Measurements from ENCODE around the gene COL5A1.

Gene COL5A1

GRCh38 chr9:134750450-134751155 is 109.0 kb downstream of the COL5A1 start:
- no peak for DNase-seq

DNA sequence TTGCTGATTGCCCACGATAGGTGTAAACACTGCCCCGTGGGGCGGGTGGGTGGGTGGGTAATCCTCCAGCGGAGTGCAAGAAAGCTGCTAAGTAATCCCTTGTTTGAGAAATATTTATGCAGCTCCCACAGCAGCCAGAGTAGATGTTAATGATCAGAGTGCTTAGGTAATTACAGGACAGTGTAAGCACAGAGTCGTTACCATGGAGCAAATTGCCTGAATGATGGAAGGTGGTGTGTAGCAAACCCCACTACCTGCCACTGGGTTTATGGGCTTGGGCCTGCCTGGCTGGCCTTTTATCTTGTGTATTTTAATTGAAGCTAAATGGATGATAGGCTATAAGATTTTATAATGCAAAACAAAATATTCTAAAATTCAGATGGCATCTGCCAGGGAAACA is 110.0 kb downstream of the COL5A1 start:
- DNase-seq: no peak

- DNase-seq: no peak
Measured at GRCh38 chr9:134752471-134753168, 111.0 kb downstream of the COL5A1 start.

DNA sequence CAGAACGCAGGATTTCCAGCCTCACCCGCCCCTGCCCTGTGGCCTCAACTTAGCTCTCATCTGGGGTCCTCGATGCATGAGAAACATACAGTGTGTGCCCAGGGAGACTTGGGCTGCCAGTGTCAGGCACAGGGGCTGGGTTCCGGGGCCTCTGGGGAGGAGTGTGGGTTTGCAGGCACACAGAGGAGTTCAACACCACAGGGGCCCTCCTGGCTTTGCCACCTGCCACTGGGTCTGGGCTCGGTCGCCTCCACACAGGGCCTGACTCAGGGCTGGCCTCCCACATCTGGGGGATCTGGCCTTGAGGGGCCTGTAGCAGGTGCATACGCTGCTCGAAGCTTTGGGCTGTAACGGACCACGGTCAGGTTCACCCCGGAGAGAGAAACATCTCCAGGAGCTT is 111.6 kb downstream of the COL5A1 start:
- DNase-seq: no peak

DNA sequence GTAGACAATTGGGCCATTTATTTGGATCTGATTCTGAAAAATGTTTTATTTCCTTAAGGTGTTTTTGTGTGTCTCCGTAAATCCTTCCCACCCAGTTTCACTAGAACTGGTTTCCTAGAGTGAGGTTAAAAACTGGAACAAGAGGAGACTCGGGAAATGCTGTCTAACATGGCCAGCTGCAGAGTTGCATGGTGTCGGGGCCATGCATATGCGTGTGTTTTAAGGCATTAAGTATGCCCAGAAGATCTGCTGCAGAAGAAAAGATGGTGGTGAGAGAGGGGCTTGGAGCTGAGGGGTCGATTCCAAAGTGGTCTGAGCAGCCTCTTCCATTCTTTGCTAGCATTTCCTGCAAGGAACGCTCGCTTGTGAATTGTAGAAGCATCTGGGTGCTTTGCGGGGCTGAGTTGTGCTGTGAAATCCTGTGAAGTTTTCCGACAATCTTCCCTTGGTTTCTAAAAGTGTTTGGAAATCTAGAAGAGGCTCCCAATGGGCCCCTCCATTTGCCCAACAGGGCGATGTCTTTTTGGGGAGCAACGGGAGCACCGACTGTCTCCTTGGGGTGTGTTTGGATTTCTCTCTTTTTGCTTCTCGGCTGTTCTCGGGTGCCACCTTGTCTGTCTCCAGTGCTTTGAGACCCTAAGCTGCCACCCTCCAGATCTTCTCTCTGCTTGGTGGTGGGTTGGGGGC is 113.8 kb downstream of the COL5A1 start:
- no peak for DNase-seq

GRCh38 chr9:134756098-134756497 is 114.5 kb downstream of the COL5A1 start:
- DNase-seq: no peak

- DNase-seq: no peak
Measured at GRCh38 chr9:134757216-134757975, 115.8 kb downstream of the COL5A1 start.

GRCh38 chr9:134758949-134759607 is 117.5 kb downstream of the COL5A1 start:
- DNase-seq: no peak

GRCh38 chr9:134759913-134760312 is 118.3 kb downstream of the COL5A1 start:
- no peak for DNase-seq

GRCh38 chr9:134760750-134761420 is 119.3 kb downstream of the COL5A1 start:
- DNase-seq: no peak

- DNase-seq: no peak
Measured at GRCh38 chr9:134764473-134765269, 123.1 kb downstream of the COL5A1 start.

GRCh38 chr9:134765785-134766184 is 124.2 kb downstream of the COL5A1 start:
- DNase-seq: no peak

GRCh38 chr9:134766587-134766986 is 125.0 kb downstream of the COL5A1 start:
- no peak for DNase-seq

GRCh38 chr9:134768332-134768708 is 126.7 kb downstream of the COL5A1 start:
- DNase-seq: no peak

DNA sequence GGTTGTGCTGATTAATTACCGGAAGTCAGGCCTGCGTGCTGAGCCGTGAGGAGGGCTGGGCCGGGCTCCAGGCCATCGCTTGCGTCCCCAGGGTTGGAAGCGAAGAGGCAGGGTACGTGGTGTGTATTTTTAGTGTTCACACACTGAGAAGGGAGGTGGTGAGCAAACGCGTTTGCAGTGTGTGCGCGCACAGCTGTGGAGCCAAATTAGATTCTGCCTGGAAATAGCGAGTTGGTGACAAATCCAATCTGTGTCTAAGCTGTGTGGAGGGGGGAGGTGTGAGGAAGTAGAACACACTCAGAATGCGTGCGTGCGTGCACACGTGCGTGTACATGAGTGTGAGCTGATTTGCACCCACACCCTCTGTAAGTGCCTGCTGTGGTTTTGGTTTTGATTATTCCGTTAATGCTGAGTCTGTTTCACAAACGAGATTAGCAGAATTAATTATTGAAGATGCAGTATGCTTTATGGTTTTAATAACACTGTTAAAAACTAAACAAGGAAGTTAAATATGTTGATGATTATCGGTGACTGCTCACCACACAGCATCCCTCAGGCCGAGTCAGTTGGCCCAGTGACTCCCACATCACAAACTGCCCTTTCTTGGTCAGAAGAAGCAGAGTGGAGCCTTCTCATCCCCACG is 127.2 kb downstream of the COL5A1 start:
- no peak for DNase-seq

GRCh38 chr9:134770972-134771971 is 129.7 kb downstream of the COL5A1 start:
- no peak for DNase-seq

GRCh38 chr9:134772331-134772730 is 130.7 kb downstream of the COL5A1 start:
- DNase-seq: no peak

DNA sequence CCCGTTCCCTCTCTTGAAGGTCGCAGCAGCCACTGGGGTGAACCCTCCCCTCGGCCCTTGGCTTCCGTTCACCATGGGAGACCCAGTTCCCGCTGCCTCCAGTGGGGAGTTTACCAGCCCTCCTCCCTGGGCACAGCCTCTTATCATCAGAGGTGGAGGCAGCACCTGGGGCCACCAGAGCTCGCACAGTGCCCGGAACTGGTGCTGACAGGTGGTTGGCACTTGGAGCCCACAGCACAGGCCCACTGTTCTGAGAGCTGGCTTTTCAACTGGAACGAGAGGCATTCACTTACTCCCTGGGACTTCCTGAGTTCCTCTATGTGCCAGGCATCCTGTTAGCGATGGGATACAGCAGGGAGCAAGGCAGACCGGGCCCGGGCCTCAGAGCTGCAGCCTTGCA is 132.2 kb downstream of the COL5A1 start:
- DNase-seq: no peak

DNA sequence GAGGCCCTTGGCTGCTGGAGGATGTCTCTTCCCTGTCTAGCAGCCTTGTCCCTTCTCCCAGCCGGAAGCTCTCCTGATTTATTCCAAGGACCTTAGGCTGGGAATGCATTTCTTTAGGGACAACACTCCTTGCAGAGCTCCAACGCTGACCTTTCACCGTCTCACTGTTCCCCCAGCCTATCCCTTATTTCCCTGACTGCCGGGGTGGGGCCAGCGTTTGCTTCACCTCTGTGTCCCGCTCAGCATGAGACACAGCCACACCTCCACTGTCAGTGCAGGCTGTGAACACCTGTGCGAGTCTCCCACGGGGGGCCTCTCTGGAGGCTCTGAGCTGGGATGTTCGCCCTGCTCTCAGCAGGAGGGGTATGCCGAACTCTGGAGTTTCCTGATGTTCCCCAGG is 132.8 kb downstream of the COL5A1 start:
- no peak for DNase-seq

All from NCI-H2081 (cell line).